SU-DHL-6 (cell line): ENCODE results near the gene ARHGAP45.

Source experiments
- H2AFZ ChIP-seq: fragments of 200-600 bp; sonication (generic); 2 replicates; pipeline ENCODE4 v1.6.1; 2014; ENCODE audit warnings: low read depth, mild to moderate bottlenecking, moderate library complexity, mixed read lengths, antibody characterized with exemption, low read length; ENCODE audit not compliant: severe bottlenecking
- H3F3A ChIP-seq: fragments of 200-600 bp; shearing (Covaris generic); 2 replicates; pipeline ENCODE4 v1.6.0; 2016; ENCODE audit warnings: antibody characterized with exemption, mild to moderate bottlenecking; ENCODE audit not compliant: insufficient read depth
- H3K27ac ChIP-seq: fragments of 200-600 bp; sonication (generic); 2 replicates; pipeline ENCODE4 v1.5.1; 2016; ENCODE audit warnings: low read depth, mild to moderate bottlenecking, low read length, moderate library complexity, mixed read lengths
- H3K27me3 ChIP-seq: fragments of 200-600 bp; sonication (generic), shearing (Covaris generic); 2 replicates; pipeline ENCODE4 v1.6.0; 2014; ENCODE audit warnings: mild to moderate bottlenecking, low read length
- H3K36me3 ChIP-seq: fragments of 200-600 bp; sonication (generic); 2 replicates; pipeline ENCODE4 v1.6.1; 2014; ENCODE audit warnings: mild to moderate bottlenecking, low read length, mixed read lengths
- H3K4me2 ChIP-seq: fragments of 300-600, 200-600 bp; shearing (Covaris generic), sonication (generic); 2 replicates; pipeline ENCODE4 v1.6.0; 2014; ENCODE audit warnings: low read length, low read depth, mild to moderate bottlenecking; ENCODE audit not compliant: poor library complexity, severe bottlenecking
- H3K4me3 ChIP-seq: fragments of 200-600 bp; sonication (generic); 2 replicates; pipeline ENCODE4 v1.5.1; 2014; ENCODE audit warnings: antibody characterized with exemption, low read length, mild to moderate bottlenecking, mixed read lengths; ENCODE audit not compliant: insufficient read depth, poor library complexity, severe bottlenecking
- H3K79me2 ChIP-seq: fragments of 200-600 bp; sonication (generic); 2 replicates; pipeline ENCODE4 v1.6.1; 2014; ENCODE audit warnings: mild to moderate bottlenecking, low read length, moderate library complexity; ENCODE audit not compliant: insufficient read depth
- H3K9ac ChIP-seq: fragments of 200-600 bp; sonication (generic); 2 replicates; pipeline ENCODE4 v1.7.0; 2014; ENCODE audit warnings: mild to moderate bottlenecking, low read length
- H3K9me2 ChIP-seq: fragments of 200-600 bp; sonication (generic); replicated peaks from 2 replicates; pipeline ENCODE4 v1.6.1; 2014; ENCODE audit warnings: low read length; ENCODE audit not compliant: insufficient read depth
- H3K9me3 ChIP-seq: fragments of 200-600 bp; sonication (generic); 2 replicates; pipeline ENCODE4 v1.6.1; 2014; ENCODE audit warnings: low read length, mixed read lengths; ENCODE audit not compliant: insufficient read depth
- H4K20me1 ChIP-seq: fragments of 200-600 bp; sonication (generic); 2 replicates; pipeline ENCODE4 v1.6.1; 2014; ENCODE audit warnings: low read depth, mild to moderate bottlenecking, antibody characterized with exemption, low read length, moderate library complexity, mixed read lengths
- CTCF ChIP-seq: fragments of 200-600 bp; sonication (generic); IDR thresholded peaks from one replicate; pipeline ENCODE4 v1.5.1; 2017; ENCODE audit warnings: antibody characterized with exemption, mild to moderate bottlenecking, low read length, moderate library complexity; ENCODE audit not compliant: insufficient read depth, poor library complexity, severe bottlenecking
- EZH2phosphoT487 ChIP-seq: fragments of 200-600 bp; sonication (generic), shearing (Covaris generic); conservative IDR thresholded peaks from 2 replicates; pipeline ENCODE4 v1.6.1; 2018; ENCODE audit warnings: mild to moderate bottlenecking, antibody characterized with exemption, low read length, moderate library complexity, mixed read lengths

Gene ARHGAP45

GRCh38 chr19:1085053-1085658 is 18.2 kb downstream of the ARHGAP45 start:
- no peaks in the 10 kb centered on the region for H3K36me3 ChIP-seq
- no peak overlapping the region for H3K4me3 ChIP-seq
- H3F3A ChIP-seq, result peaks cover 28% of the 10 kb centered on the region
- H3K9me2 ChIP-seq, result no peaks in the 10 kb centered on the region
- no peak for TF ChIP-seq EZH2phosphoT487
- no peak for TF ChIP-seq CTCF
- H3K79me2 ChIP-seq, result no peaks in the 10 kb centered on the region
- H4K20me1 ChIP-seq, result no peaks in the 10 kb centered on the region
- no peak overlapping the region for H3K27ac ChIP-seq
- no peak overlapping the region for H2AFZ ChIP-seq
- no peaks in the 10 kb centered on the region for H3K9me3 ChIP-seq
- no peaks in the 10 kb centered on the region for H3K27me3 ChIP-seq
- H3K9ac ChIP-seq, result no peak overlapping the region
- no peak overlapping the region for H3K4me2 ChIP-seq

DNA sequence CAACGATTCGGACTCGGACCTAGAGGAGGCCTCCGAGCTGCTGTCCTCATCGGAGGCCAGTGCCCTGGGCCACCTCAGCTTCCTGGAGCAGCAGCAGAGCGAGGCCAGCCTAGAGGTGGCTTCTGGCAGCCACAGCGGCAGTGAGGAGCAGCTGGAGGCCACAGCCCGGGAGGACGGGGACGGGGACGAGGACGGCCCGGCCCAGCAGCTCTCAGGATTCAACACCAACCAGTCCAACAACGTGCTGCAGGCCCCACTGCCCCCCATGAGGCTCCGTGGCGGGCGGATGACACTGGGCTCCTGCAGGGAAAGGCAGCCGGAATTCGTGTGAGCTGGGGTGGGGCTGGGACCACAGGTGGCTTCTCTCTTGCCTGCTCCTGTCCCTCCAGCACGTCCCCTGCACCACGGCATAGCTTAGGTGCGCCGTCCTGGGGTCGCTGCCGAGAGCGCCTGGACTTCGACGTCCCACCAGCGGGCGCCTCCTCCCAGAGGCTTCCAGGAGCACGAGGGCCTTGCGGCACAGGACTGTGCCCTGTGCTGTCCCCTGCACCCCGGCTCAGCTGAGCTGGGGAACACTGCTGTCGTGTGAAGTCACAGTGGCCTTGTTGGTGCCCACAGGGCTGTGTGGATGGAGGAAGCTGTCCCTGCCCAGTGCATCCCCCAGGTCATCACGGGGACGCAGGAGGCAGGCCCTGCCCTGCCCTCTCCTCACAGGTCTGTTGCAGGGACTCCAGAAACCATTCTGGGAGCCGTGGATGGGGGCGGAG is 18.9 kb downstream of the ARHGAP45 start:
- no peak overlapping the region for H3K4me2 ChIP-seq
- H3K9me3 ChIP-seq, result no peaks in the 10 kb centered on the region
- peaks cover 28% of the 10 kb centered on the region for H3F3A ChIP-seq
- H2AFZ ChIP-seq, result no peak overlapping the region
- no peaks in the 10 kb centered on the region for H3K27me3 ChIP-seq
- no peaks in the 10 kb centered on the region for H3K79me2 ChIP-seq
- H3K9ac ChIP-seq, result no peak overlapping the region
- H3K9me2 ChIP-seq, result no peaks in the 10 kb centered on the region
- H3K36me3 ChIP-seq, result no peaks in the 10 kb centered on the region
- no peak overlapping the region for H3K4me3 ChIP-seq
- H4K20me1 ChIP-seq, result no peaks in the 10 kb centered on the region
- TF ChIP-seq CTCF, result no peak
- H3K27ac ChIP-seq, result no peak overlapping the region

GRCh38 chr19:1086613-1087012 is 19.6 kb downstream of the ARHGAP45 start:
- Histone ChIP-seq H3K27me3 (no peaks in the 10 kb centered on the region), H3K9ac (no peak overlapping the region), H3K9me2 (no peaks in the 10 kb centered on the region), H3K36me3 (no peaks in the 10 kb centered on the region), H3K9me3 (no peaks in the 10 kb centered on the region), H3K4me2 (no peak overlapping the region), H3K79me2 (no peaks in the 10 kb centered on the region), H4K20me1 (no peaks in the 10 kb centered on the region), H3K27ac (no peak overlapping the region), H3F3A (peaks cover 28% of the 10 kb centered on the region), H2AFZ (no peak overlapping the region), H3K4me3 (no peak overlapping the region)
- TF ChIP-seq EZH2phosphoT487 (no peak), CTCF (no peak)
